Measurements from ENCODE around the gene SUSD6.

The SUSD6 gene

DNA sequence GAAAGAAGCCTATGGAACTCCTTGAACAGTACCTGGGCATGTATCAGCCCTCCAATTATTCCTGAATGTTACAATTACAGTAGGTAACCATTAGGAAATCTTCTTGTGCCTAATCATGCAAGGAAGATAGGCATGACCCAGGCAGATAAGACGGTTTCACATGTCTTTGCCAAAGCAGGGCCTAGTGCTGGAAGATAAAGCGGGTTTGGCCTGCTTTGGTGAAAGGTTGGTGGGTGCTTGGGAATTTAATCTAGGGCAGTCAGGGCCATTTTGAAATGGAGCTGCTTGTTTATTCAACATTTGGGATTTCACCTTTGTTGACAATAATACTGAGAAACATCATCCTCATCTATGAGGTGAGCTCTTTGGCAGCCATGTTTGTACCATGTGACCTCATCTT is 143.1 kb downstream of the SUSD6 start:
- no peaks in the 10 kb centered on the region for H3K36me3 ChIP-seq (ENCODE audit: insufficient read depth, low read length)
- no peak overlapping the region for H3K9ac ChIP-seq (ENCODE audit: insufficient read length)
- H3K4me3 ChIP-seq: no peak overlapping the region
- DNase-seq (ENCODE audit: low read depth, low spot score): no peak
- TF ChIP-seq FOXP2 (optimal IDR thresholded peaks at IDR 0.05; ENCODE audit: control extremely low read depth, extremely low read length, insufficient read depth): no peak
- no peak for TF ChIP-seq EZH2 (IDR thresholded peaks at IDR 0.05)
- TF ChIP-seq POLR2AphosphoS5 (IDR thresholded peaks at IDR 0.05; ENCODE audit: borderline replicate concordance, low read depth, low read length): no peak
- peak overlapping the region; percentile 83 for H3K27ac ChIP-seq
- H3K9me3 ChIP-seq (ENCODE audit: low read depth, low read length): no peaks in the 10 kb centered on the region

DNA sequence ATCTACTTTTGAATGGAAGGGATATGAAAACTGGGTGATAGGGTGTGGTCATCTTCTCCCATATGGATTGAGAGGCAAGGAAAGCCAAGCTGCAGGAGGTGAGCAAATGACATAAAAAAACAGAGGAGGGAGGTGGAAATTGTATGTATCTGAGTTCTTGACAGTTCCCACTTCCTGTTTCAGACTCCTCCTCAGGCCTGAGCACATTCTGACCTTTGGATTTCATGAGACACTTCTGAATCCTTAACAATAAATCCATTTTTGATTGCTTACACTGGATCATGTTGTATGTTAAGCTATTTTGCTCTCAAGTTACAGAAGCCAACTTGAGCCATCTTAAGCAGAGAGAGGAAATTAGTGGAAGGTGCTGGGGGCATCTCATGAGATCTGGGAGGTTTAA is 143.9 kb downstream of the SUSD6 start:
- Histone ChIP-seq H3K9me3 (ENCODE audit: low read depth, low read length) (no peaks in the 10 kb centered on the region), H3K36me3 (ENCODE audit: insufficient read depth, low read length) (no peaks in the 10 kb centered on the region), H3K4me3 (no peak overlapping the region), H3K27ac (no peak overlapping the region), H3K9ac (ENCODE audit: insufficient read length) (no peak overlapping the region)
- no peak for TF ChIP-seq EZH2 (IDR thresholded peaks at IDR 0.05)
- TF ChIP-seq POLR2AphosphoS5 (IDR thresholded peaks at IDR 0.05; ENCODE audit: borderline replicate concordance, low read depth, low read length): no peak
- DNase-seq (ENCODE audit: low read depth, low spot score): no peak

DNA sequence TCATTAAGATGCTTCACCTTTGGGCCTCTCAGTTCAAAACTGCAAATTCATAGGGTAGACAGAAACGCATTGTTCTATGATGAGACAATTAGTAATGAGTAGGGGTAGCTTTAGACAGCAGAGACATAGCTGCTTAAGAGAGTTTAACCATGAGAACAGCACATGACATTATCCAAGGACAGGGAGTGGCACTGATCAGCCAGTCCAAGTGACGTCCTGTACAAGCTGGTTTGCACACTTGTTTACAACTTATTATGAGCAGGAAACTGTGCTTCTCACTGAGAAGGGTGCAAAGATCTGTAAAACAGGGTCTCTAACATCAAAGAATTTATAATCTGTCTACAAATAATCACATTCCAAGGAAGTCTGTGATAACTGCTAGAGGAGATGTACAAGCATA is 144.4 kb downstream of the SUSD6 start:
- Histone ChIP-seq H3K9me3 (ENCODE audit: low read depth, low read length) (no peaks in the 10 kb centered on the region), H3K9ac (ENCODE audit: insufficient read length) (no peak overlapping the region), H3K27ac (no peak overlapping the region), H3K36me3 (ENCODE audit: insufficient read depth, low read length) (no peaks in the 10 kb centered on the region), H3K4me3 (no peak overlapping the region)
- DNase-seq (ENCODE audit: low read depth, low spot score): no peak
- TF ChIP-seq FOXP2 (optimal IDR thresholded peaks at IDR 0.05; ENCODE audit: control extremely low read depth, extremely low read length, insufficient read depth) (no peak), POLR2AphosphoS5 (IDR thresholded peaks at IDR 0.05; ENCODE audit: borderline replicate concordance, low read depth, low read length) (no peak), EZH2 (IDR thresholded peaks at IDR 0.05) (no peak)

DNA sequence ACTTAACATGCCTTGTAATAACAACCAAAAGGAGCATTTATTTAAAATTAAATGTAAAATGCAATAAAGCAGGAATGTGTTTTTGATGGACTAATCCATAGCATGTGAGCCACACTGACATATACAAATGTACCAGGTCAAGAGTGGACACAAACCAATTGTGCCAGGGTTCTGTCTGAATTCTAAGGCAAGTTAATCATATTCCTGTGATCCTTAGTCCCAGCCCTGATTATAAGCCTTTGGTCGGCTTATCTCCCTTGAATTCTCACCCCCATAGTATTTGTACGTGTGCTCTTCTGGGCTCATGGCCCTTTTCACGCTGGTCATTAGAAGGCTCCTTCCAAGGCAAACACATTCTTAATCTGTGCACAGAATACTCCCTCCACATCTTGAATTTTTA is 144.9 kb downstream of the SUSD6 start:
- Histone ChIP-seq H3K36me3 (ENCODE audit: insufficient read depth, low read length) (no peaks in the 10 kb centered on the region), H3K27ac (no peak overlapping the region), H3K9me3 (ENCODE audit: low read depth, low read length) (no peaks in the 10 kb centered on the region), H3K4me3 (no peak overlapping the region), H3K9ac (ENCODE audit: insufficient read length) (no peak overlapping the region)
- no peak for TF ChIP-seq EZH2 (IDR thresholded peaks at IDR 0.05)
- TF ChIP-seq POLR2AphosphoS5 (IDR thresholded peaks at IDR 0.05; ENCODE audit: borderline replicate concordance, low read depth, low read length): no peak
- TF ChIP-seq FOXP2 (optimal IDR thresholded peaks at IDR 0.05; ENCODE audit: control extremely low read depth, extremely low read length, insufficient read depth): no peak
- no peak for DNase-seq (ENCODE audit: low read depth, low spot score)

DNA sequence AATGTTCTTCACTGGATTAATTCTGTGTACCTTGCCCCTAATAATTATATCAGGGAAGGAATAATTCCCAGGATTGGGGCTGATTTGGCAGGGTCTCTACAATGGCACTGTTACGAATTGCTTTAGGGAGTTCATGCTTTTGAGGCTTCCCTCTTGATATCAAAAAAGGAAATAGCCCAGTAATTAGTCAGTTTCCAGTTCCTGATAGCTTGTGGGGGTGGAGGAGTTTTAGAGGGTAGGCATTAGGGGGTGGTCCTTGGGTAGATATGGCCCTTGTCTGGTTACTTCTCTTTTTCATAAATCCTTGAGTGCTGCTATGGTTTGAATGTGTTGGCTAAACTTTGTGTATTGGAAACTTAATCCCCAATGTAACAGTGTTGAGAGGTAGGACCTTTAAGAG is 149.4 kb downstream of the SUSD6 start:
- H3K27ac ChIP-seq: no peak overlapping the region
- no peak for DNase-seq (ENCODE audit: low read depth, low spot score)
- H3K36me3 ChIP-seq (ENCODE audit: insufficient read depth, low read length): no peaks in the 10 kb centered on the region
- H3K9me3 ChIP-seq (ENCODE audit: low read depth, low read length): no peaks in the 10 kb centered on the region
- TF ChIP-seq EZH2 (IDR thresholded peaks at IDR 0.05) (no peak), POLR2AphosphoS5 (IDR thresholded peaks at IDR 0.05; ENCODE audit: borderline replicate concordance, low read depth, low read length) (no peak), FOXP2 (optimal IDR thresholded peaks at IDR 0.05; ENCODE audit: control extremely low read depth, extremely low read length, insufficient read depth) (no peak)
- H3K9ac ChIP-seq (ENCODE audit: insufficient read length): no peak overlapping the region
- no peak overlapping the region for H3K4me3 ChIP-seq

DNA sequence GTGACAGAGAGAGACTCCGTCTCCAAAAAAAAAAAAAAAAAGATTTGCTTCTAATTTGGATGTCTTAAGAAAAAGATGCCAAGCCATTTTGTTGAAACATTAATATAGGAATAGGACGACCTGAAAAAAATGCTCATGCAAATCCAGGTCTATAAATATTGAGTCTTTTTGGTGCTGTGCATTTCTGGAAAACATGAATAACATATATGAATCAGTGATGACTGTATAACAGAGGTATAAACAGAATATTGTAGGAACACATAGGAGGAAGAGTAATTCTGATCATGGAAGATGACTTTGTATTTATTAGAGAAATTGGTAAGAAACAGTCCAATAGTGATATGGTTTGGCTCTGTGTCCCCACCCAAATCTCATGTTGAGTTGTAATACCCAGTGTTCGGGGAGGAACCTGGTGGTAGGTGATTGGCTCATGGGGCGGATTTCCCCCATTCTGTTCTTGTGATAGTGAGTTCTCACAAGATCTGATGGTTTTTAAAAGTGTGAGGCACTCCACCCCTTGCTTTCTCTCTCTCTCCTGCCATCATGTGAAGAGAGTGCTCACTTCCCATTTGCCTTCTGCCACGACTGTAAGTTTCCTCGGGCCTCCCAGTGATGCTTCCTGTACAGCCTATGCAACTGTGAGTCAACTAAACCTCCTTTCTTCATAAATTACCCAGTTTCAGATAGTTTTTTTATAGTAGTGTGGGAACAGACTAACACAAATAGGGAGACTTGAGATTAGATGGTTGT is 152.5 kb downstream of the SUSD6 start:
- Histone ChIP-seq H3K36me3 (ENCODE audit: insufficient read depth, low read length) (peaks cover 13% of the 10 kb centered on the region), H3K9me3 (ENCODE audit: low read depth, low read length) (no peaks in the 10 kb centered on the region), H3K27ac (no peak overlapping the region), H3K9ac (ENCODE audit: insufficient read length) (no peak overlapping the region), H3K4me3 (no peak overlapping the region)
- TF ChIP-seq FOXP2 (optimal IDR thresholded peaks at IDR 0.05; ENCODE audit: control extremely low read depth, extremely low read length, insufficient read depth): no peak
- TF ChIP-seq EZH2 (IDR thresholded peaks at IDR 0.05): no peak
- no peak for TF ChIP-seq POLR2AphosphoS5 (IDR thresholded peaks at IDR 0.05; ENCODE audit: borderline replicate concordance, low read depth, low read length)
- DNase-seq (ENCODE audit: low read depth, low spot score): no peak
